NT2/D1 (cell line): ENCODE measurements around the gene JPH4.

Experiments used
- SUZ12 ChIP-seq: IDR thresholded peaks from 2 replicates; pipeline ENCODE4 v1.6.1; 2011; ENCODE audit not compliant: insufficient read length, insufficient read depth; ENCODE audit errors: extremely low read depth
- YY1 ChIP-seq: IDR thresholded peaks from 2 replicates; pipeline ENCODE4 v1.6.1; 2011; ENCODE audit not compliant: insufficient read length, insufficient read depth
- ZNF274 ChIP-seq: IDR thresholded peaks from 2 replicates; pipeline ENCODE4 v1.6.1; 2011; ENCODE audit warnings: mild to moderate bottlenecking, low read depth, low read length

GRCh38 chr14:23566778-23567185 is 11.8 kb downstream of the JPH4 start:
- TF ChIP-seq ZNF274 (no peak), YY1 (no peak), SUZ12 (no peak)
